ENCODE measurements around the gene WDR82. TPM values are rescaled to one million over a fixed set of nuclear protein-coding genes. Genes with fewer than 3 reads are reported as not detected.

Gene WDR82
- total RNA-seq, 1 donor from 2014 or later, result 86.4 TPM

- ATAC-seq (ENCODE audit: low read depth) (no peak), DNase-seq (no peak)
- peaks cover 4% of the 10 kb centered on the region for H3K36me3 Mint-ChIP-seq (ENCODE audit: low read depth)
- no peaks in the 10 kb centered on the region for H3K9me3 Mint-ChIP-seq
- TF ChIP-seq, protein P1, sequence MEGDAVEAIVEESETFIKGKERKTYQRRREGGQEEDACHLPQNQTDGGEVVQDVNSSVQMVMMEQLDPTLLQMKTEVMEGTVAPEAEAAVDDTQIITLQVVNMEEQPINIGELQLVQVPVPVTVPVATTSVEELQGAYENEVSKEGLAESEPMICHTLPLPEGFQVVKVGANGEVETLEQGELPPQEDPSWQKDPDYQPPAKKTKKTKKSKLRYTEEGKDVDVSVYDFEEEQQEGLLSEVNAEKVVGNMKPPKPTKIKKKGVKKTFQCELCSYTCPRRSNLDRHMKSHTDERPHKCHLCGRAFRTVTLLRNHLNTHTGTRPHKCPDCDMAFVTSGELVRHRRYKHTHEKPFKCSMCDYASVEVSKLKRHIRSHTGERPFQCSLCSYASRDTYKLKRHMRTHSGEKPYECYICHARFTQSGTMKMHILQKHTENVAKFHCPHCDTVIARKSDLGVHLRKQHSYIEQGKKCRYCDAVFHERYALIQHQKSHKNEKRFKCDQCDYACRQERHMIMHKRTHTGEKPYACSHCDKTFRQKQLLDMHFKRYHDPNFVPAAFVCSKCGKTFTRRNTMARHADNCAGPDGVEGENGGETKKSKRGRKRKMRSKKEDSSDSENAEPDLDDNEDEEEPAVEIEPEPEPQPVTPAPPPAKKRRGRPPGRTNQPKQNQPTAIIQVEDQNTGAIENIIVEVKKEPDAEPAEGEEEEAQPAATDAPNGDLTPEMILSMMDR (IDR thresholded peaks at IDR 0.05), result no peak
- intact Hi-C loops (cut with micrococcal nuclease), result loop anchor here (10.0 kb wide), 1 partner anchor 257 kb away; the partner anchor contains the start of gene DUSP7
- H3K27me3 Mint-ChIP-seq, result no peaks in the 10 kb centered on the region
- peaks cover 73% of the 10 kb centered on the region for H3K4me1 Mint-ChIP-seq
- CTCF ChIA-PET, result interaction anchor here (1.2 to 3.0 kb wide), 3 partner anchors 20 to 27 kb away, joined by 3 to 18 read pairs (median 4); no protein-coding TSS in a partner anchor
- POLR2A ChIA-PET, result interaction anchor here (1.0 to 1.5 kb wide), 4 partner anchors 14 to 86 kb away, joined by 4 to 7 read pairs (median 6); partner anchors contain the start of genes GLYCTK and TLR9
- no peak overlapping the region for H3K4me3 Mint-ChIP-seq
- H3K27ac Mint-ChIP-seq, result peak overlapping the region; percentile 71
Observed at GRCh38 chr3:52311576-52312119, 33.2 kb upstream of the WDR82 start.

GRCh38 chr3:52310861-52311575, 32.6 kb upstream of the WDR82 start:
- H3K36me3 Mint-ChIP-seq (ENCODE audit: low read depth), result peaks cover 8% of the 10 kb centered on the region
- H3K4me1 Mint-ChIP-seq, result peaks cover 69% of the 10 kb centered on the region
- H3K27ac Mint-ChIP-seq, result peak overlapping the region; percentile 71
- peak overlapping the region; percentile 35 for H3K4me3 Mint-ChIP-seq
- TF ChIP-seq, protein P1 (IDR thresholded peaks at IDR 0.05), result no peak
- ChIA-PET POLR2A (interaction anchor here (0.7 to 1.5 kb wide), 7 partner anchors 10 to 85 kb away, joined by 3 to 7 read pairs (median 5); partner anchors contain the start of genes GLYCTK, TLR9 and WDR82), CTCF (interaction anchor here (1.0 to 3.0 kb wide), 3 partner anchors 19 to 86 kb away, joined by 3 to 18 read pairs (median 4); partner anchors contain the start of gene TLR9)
- DNase-seq, result peak; percentile 45
- ATAC-seq (ENCODE audit: low read depth), result peak; percentile 79
- H3K27me3 Mint-ChIP-seq, result no peaks in the 10 kb centered on the region
- intact Hi-C loops (cut with micrococcal nuclease), result loop anchor here (10.0 kb wide), 1 partner anchor 256 kb away; the partner anchor contains the start of gene DUSP7
- no peaks in the 10 kb centered on the region for H3K9me3 Mint-ChIP-seq

DNA sequence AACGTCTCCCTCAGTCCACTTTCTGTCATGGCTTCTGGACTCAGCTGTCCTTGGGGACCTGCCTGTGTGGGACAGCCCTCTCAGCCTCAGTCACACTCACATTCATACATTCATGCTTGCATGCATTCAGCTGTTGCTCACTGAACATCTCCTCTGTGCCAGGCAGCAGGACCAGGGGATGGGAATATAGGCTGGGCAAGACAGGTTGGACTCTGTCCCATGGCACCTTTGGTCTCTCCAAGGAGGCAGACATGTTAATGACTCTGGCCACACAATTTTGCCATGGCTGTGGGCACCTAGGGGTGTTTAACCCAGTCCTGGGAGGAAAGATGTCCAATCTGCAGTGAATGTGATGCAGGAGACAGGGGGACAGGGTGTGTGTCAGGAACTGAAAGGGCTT, 29.9 kb upstream of the WDR82 start:
- ChIA-PET CTCF (interaction anchor here (1.4 kb wide), 1 partner anchor 31 kb away, joined by 3 read pairs; no protein-coding TSS in a partner anchor), POLR2A (interaction anchor here (0.7 kb wide), 1 partner anchor 55 kb away, joined by 5 read pairs; no protein-coding TSS in a partner anchor)
- Mint-ChIP-seq H3K4me1 (peaks cover 49% of the 10 kb centered on the region), H3K36me3 (ENCODE audit: low read depth) (peaks cover 13% of the 10 kb centered on the region), H3K9me3 (no peaks in the 10 kb centered on the region), H3K27me3 (no peaks in the 10 kb centered on the region), H3K27ac (peak overlapping the region; percentile 51), H3K4me3 (no peak overlapping the region)
- intact Hi-C loops (cut with micrococcal nuclease), result no loop called here
- DNase-seq (no peak), ATAC-seq (ENCODE audit: low read depth) (no peak)
- TF ChIP-seq, protein P1 (IDR thresholded peaks at IDR 0.05), result no peak

DNA sequence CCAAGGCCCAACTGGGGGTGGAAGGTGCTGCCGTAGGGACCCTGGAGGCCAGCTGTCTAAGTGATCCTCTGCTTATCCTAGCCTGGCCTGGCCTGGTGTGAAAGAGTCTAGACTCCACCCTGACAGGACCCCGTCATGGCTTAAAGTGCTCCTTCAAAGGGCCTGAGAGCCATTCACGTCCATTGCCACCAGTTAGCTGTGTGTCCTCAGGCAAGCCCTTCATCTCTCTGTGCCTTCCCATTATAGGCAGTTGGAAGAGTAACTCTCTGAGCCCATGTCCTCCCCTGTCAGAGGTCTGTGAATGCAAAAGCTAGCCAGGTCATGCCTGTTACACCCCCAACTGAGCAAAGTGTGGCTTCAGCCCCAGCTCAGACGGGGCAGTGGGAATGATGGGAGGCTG, 28.5 kb upstream of the WDR82 start:
- ChIA-PET POLR2A (interaction anchor here (1.4 to 1.6 kb wide), 2 partner anchors 19 to 28 kb away, joined by 3 read pairs; partner anchors contain the start of genes GLYCTK and WDR82), CTCF (no interaction called here)
- Mint-ChIP-seq H3K27ac (peak overlapping the region; percentile 30), H3K36me3 (ENCODE audit: low read depth) (peaks cover 13% of the 10 kb centered on the region), H3K27me3 (no peaks in the 10 kb centered on the region), H3K9me3 (no peaks in the 10 kb centered on the region), H3K4me3 (no peak overlapping the region), H3K4me1 (peaks cover 37% of the 10 kb centered on the region)
- DNase-seq, result no peak
- no peak for ATAC-seq (ENCODE audit: low read depth)
- TF ChIP-seq, protein P1 (IDR thresholded peaks at IDR 0.05), result no peak
- intact Hi-C loops (cut with micrococcal nuclease), result no loop called here

- intact Hi-C loops (cut with micrococcal nuclease), result no loop called here
- ChIA-PET POLR2A (interaction anchor here (1.6 kb wide), 1 partner anchor 27 kb away, joined by 3 read pairs; the partner anchor contains the start of gene WDR82), CTCF (no interaction called here)
- Mint-ChIP-seq H3K9me3 (no peaks in the 10 kb centered on the region), H3K4me1 (peaks cover 27% of the 10 kb centered on the region), H3K36me3 (ENCODE audit: low read depth) (peaks cover 13% of the 10 kb centered on the region), H3K27ac (no peak overlapping the region), H3K4me3 (no peak overlapping the region), H3K27me3 (no peaks in the 10 kb centered on the region)
- no peak for ATAC-seq (ENCODE audit: low read depth)
- no peak for DNase-seq
- TF ChIP-seq, protein P1 (IDR thresholded peaks at IDR 0.05), result no peak
Observed at GRCh38 chr3:52305926-52306325, 27.5 kb upstream of the WDR82 start.

All from activated B cell treated with CpG ODN at 0.5 μM for 24 hours (primary cell).